WTC11 (cell line): ENCODE data around the gene TIMM8B.

Experiments
- ATF1 ChIP-seq: sonication (generic); formaldehyde crosslinking; IDR thresholded peaks from 2 replicates; pipeline ENCODE4 v1.8.1; 2023; ENCODE audit warnings: mild to moderate bottlenecking, moderate library complexity, missing genetic modification reagents
- CREM ChIP-seq: sonication (generic); formaldehyde crosslinking; IDR thresholded peaks from 2 replicates; pipeline ENCODE4 v1.8.1; 2022; ENCODE audit warnings: mild to moderate bottlenecking, missing genetic modification reagents, moderate library complexity
- CTCF ChIP-seq: fragments of 200-600 bp; IDR thresholded peaks from 2 replicates; pipeline ENCODE4 v1.8.0; 2022; ENCODE audit warnings: antibody characterized with exemption
- FOXP1 ChIP-seq: sonication (generic); formaldehyde crosslinking; IDR thresholded peaks from 2 replicates; pipeline ENCODE4 v1.8.0; 2022; ENCODE audit warnings: missing genetic modification reagents, mild to moderate bottlenecking, moderate library complexity, borderline replicate concordance
- HMGXB4 ChIP-seq: sonication (generic); formaldehyde crosslinking; IDR thresholded peaks from 2 replicates; pipeline ENCODE4 v1.8.1; 2023; ENCODE audit warnings: mild to moderate bottlenecking, moderate library complexity, missing genetic modification reagents
- JUN ChIP-seq: sonication (generic); formaldehyde crosslinking; IDR thresholded peaks from 2 replicates; pipeline ENCODE4 v1.8.0; 2023; ENCODE audit warnings: mild to moderate bottlenecking, missing genetic modification reagents
- MYBL2 ChIP-seq: sonication (generic); formaldehyde crosslinking; IDR thresholded peaks from 2 replicates; pipeline ENCODE4 v1.8.1; 2023; ENCODE audit warnings: mild to moderate bottlenecking, moderate library complexity, missing genetic modification reagents
- NR3C1 ChIP-seq: sonication (generic); formaldehyde crosslinking; conservative IDR thresholded peaks from 2 replicates; pipeline ENCODE4 v1.8.1; 2023; ENCODE audit warnings: low read depth, mild to moderate bottlenecking, missing genetic modification reagents
- STAT6 ChIP-seq: sonication (generic); formaldehyde crosslinking; conservative IDR thresholded peaks from 2 replicates; pipeline ENCODE4 v1.8.1; 2023; ENCODE audit warnings: mild to moderate bottlenecking, low read depth, missing genetic modification reagents, moderate library complexity
- ZNF121 ChIP-seq: sonication (generic); formaldehyde crosslinking; IDR thresholded peaks from 2 replicates; pipeline ENCODE4 v1.8.0; 2023; ENCODE audit warnings: missing genetic modification reagents
- ZNF317 ChIP-seq: sonication (generic); formaldehyde crosslinking; IDR thresholded peaks from 2 replicates; pipeline ENCODE4 v1.8.1; 2023; ENCODE audit warnings: low read depth, mild to moderate bottlenecking, moderate library complexity, missing genetic modification reagents, borderline replicate concordance
- TF ChIP-seq, protein P1 (sequence below): sonication (generic); formaldehyde crosslinking; IDR thresholded peaks from 2 replicates; pipeline ENCODE4 v1.8.0; 2022; ENCODE audit warnings: mild to moderate bottlenecking, missing genetic modification reagents

DNA sequence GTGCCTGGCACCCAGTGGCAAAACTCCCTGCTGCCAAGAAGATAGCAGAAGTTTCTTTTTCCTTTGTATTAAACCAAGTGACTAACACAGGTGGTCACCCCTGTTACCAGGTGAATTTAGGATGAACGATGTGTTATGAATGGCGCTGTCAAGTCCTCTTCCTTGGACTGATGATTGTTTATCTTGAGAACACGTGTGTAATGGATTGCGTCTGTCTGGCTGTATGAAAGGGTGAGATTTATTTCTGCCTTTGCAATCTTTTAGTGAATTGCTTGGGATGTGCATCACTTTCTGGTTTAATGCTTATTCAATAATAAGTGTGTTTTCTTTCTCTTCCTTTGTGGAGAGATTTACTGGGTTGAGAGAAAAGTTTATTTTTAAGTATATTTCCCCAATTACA, 36.6 kb upstream of the TIMM8B start:
- TF ChIP-seq ATF1 (CRISPR knock-in tag) = no peak
- no peak for TF ChIP-seq MYBL2 (CRISPR knock-in tag)
- TF ChIP-seq NR3C1 (CRISPR knock-in tag) = no peak
- TF ChIP-seq STAT6 = no peak
- TF ChIP-seq CREM = no peak
- no peak for TF ChIP-seq ZNF121 (CRISPR knock-in tag)
- no peak for TF ChIP-seq FOXP1
- TF ChIP-seq, protein P1, sequence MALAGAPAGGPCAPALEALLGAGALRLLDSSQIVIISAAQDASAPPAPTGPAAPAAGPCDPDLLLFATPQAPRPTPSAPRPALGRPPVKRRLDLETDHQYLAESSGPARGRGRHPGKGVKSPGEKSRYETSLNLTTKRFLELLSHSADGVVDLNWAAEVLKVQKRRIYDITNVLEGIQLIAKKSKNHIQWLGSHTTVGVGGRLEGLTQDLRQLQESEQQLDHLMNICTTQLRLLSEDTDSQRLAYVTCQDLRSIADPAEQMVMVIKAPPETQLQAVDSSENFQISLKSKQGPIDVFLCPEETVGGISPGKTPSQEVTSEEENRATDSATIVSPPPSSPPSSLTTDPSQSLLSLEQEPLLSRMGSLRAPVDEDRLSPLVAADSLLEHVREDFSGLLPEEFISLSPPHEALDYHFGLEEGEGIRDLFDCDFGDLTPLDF (CRISPR knock-in tag) = no peak
- TF ChIP-seq HMGXB4 (CRISPR knock-in tag) = no peak
- no peak for TF ChIP-seq JUN (CRISPR knock-in tag)
- TF ChIP-seq CTCF = no peak
- no peak for TF ChIP-seq ZNF317 (CRISPR knock-in tag)
